Inferior parietal cortex (tissue), 1 donor: Measurements from ENCODE around the gene ZNF688.
A peak's percentile ranks its signal among the peaks of the same experiment; 100 is the strongest.
"Not testable (repeated sequence)": the region's sequence is repeated elsewhere in the genome, so short reads cannot be mapped to it uniquely, and the experiment has no call there.

Experiments used
- DNase-seq: peaks from one replicate; pipeline ENCODE4 v3.0.0-alpha.2; 2016; ENCODE audit errors: extremely low spot score

ZNF688 gene

GRCh38 chr16:30557707-30557956, 13.9 kb downstream of the ZNF688 start:
- no peak for DNase-seq

DNA sequence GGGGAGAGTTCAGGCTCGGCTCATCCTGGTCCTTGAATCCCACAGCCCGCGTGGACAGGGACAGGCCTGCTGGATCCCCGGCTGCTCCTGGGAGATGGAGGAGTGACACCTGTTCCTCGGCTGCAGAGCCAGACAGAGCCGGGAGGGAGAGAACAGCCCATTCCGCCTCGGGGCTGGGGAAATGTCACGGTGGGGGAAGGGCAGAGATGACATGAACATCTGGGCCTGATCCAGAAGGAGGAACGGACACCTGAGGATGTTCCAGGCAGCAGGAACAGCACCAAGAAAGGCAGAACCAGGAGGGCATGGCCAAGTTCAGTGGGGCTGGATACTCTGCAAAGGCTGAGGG, 15.4 kb downstream of the ZNF688 start:
- DNase-seq: no peak

DNA sequence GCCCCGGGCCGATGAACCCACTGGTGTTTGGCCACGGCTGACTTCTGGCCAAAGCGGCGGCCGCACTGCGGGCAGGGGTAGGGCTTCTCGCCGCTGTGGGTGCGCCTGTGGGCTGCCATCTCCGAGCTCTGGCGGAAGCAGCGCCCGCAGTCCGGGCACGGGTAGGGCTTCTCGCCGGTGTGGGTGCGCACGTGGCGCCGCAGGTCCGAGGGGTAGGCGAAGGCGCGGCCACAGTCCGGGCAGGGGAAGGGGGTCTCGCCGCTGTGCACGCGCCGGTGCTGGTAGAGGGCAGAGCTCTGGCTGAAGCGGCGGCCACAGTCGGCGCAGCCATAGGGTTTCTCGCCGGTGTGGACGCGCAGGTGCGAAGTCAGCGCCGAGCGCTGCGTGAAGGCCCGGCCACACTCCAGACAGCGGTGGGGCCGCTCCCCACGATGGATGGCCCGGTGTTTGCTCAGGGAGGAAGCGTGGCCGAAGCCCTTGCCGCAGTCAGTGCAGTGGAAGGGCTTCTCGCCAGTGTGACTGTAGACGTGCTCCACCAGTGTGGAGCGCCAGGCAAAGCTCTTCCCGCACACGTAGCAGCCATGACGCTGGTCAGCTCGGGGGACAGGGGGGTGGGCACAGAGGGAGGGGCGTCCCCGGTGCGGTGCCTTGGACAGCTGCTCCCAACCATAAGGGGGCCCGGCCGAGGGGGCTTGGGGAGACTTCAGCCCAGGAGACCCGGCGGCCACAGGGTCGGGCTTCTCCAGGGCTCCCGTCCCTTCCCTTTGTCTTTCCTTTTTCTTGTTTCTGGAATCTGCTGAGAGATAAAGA, 16.0 kb downstream of the ZNF688 start:
- DNase-seq: no peak

- no peak for DNase-seq
Observed at GRCh38 chr16:30554557-30555314, 16.8 kb downstream of the ZNF688 start.

DNA sequence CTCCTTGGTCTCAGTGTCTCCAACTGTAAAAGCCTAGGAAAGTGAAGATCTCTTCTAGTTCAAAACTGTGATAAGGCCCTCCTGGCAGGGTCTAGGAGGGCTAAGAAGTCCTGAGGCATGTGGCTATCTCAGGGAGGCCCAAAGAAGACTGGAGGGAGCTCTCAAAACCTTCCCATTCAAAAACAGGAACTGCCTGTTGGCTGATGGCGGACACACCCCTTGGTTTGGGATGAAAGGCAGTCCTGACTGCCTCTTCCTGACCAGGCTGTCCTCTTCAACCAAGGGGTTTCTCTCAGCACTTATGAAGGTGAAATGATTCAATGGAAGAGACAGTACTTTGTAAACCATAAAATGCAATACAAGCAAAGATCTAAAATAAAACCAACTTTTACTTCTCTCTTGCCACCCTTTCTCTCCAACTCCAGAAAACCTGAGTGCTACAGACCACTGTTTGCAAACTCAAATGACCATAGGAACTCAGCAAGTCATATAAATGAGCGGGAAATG, 18.1 kb downstream of the ZNF688 start:
- DNase-seq: no peak

- no peak for DNase-seq
Observed at GRCh38 chr16:30552956-30553355, 18.6 kb downstream of the ZNF688 start.

- no peak for DNase-seq
Observed at GRCh38 chr16:30551781-30552180, 19.7 kb downstream of the ZNF688 start.

DNA sequence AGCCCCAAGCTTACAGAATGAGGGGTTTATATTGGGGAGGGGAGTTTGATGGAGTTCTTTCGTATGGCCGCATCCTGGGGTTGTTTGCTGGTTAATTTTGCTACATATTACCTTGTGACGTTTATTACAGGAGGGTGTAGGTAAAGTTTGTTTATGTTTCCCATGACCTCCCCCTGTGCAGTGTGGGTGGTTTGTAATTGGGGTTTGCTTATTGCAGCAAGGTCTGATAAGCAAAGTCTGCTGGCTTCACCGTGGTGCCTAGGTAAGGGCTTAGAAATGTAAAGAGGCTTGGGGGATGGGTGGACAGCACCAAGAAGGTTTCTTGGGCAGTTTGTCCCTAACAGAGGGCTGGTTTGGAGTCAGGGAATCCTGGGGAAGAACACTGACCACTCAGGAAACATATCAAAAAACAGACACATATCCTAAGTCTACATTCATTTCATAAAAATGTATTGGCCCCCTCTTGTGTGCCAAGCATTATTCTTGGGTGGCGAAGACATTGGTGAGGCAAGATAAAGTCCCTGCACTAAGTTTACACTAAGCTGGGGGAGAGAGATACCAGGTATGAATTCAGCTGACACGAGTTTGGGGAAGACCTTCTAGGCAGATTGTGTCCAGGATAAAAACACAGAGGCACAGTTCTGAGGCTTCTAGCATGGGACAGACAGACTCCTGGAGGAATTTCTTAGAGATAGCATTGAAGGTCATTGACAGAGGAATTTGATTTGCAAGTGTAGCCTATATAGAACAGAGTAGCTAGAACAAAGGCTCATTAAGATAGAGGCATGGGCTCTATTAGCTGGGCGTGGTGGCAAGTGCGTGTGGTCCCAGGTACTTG, 22.9 kb downstream of the ZNF688 start:
- DNase-seq: no peak

DNA sequence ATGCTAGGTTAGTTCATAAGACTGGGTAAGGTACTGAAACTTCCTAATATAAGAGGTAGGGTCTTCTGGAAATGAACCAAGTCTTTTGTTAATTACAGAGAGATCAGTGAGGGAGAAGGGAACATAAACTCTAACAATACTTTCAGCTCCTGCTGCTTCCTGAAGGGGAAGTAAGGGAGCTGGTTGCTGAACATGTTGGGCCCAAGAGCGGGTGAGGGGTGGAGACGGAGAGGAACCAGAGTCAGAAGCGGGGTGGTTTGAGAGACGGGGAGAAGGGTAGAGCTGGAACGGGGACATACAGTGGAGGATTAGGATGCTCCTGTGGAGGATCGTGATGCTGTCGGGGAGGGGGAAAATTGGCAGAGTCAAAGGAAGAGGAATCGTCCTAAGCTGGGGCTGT, 25.4 kb downstream of the ZNF688 start:
- no peak for DNase-seq

DNA sequence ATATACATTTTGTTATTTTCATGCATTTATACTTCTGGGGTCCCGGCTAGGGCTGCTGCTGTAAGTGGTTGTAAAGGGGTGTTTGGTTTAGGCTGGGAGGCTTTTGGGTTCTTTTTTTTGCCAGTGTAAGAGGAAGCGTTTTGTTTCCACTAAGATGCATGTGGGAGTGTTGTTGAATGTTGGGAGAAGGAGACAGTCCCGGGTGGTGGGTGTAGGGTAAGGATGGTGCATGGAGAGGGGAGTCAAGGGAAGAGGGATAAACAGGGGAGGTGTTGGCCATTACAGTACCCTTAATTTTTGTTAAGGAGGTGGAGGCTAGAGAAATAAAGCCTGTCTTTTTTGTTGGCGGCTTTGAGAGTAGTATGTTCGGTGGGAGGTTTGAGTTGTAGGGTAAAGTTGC, 28.4 kb downstream of the ZNF688 start:
- DNase-seq: no peak

GRCh38 chr16:30541502-30542329, 29.8 kb downstream of the ZNF688 start:
- DNase-seq: no peak

DNA sequence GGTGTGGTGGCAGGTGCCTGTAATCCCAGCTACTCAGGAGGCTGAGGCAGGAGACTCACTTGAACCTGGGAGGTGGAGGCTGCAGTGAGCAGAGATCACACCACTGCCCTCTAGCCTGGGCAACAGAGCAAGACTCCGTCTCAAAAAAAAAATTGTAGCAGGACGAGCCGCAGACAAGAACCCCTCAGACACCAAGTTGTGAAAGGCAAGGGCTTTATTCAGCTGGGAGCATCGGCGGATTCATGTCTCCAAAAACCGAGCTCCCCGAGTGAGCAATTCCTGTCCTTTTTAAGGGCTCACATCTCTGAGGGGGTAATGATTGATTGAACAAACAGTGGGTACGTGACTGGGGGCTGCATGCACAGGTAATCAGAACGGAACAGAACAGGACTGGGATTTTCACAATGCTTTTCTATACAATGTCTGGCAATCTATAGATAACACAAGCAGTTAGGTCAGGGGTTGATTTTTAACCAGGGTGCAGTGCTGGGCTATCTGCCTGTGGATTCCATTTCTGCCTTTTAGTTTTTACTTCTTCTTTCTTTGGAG, 30.5 kb downstream of the ZNF688 start:
- DNase-seq: not testable (repeated sequence)

DNA sequence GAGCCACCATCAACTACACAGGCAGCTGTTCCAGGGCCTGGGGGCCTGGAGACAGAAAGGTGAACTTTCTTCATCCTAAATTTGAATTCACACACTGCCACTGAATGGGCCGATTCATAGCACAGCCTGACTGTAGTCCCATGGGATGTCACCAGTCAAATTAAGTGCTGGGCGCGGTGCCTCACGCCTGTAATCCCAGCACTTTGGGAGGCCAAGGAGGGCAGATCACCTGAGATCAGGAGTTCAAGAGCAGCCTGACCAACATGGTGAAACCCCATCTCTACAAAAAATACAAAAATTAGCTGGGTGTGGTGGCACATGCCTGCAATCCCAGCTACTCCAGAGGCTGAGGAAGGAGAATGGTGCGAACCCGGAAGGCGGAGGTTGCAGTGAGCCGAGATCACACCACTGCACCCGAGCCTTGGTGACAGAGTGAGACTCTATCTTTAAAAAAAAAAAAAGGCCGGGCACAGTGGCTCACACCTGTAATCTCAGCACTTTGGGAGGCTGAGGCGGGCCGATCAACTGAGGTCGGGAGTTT, 31.5 kb downstream of the ZNF688 start:
- DNase-seq: not testable (repeated sequence)

GRCh38 chr16:30539000-30539964, 32.2 kb downstream of the ZNF688 start:
- no peak for DNase-seq

- not testable (repeated sequence) for DNase-seq
Observed at GRCh38 chr16:30536391-30537024, 35.0 kb downstream of the ZNF688 start.

DNA sequence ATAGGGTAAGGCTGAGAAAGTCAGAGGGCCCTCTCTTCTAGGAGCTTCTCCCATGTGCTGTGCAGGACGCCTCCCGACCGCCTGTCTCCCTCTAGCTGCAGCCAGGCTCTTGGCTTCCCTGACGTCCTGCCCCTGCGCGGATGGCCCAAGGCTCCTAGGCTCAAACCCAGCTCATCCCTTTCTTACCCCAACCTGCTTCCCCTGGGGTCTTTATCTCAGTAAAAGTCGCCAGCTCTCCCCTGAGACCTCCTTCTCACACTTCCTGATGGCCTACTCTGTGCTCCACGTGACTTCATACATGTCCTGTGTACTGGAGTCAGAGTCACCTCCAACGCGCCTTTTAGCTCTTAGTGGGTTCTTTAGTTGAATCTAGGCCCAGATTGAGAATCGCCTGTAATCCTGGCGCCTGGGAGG, 35.7 kb downstream of the ZNF688 start:
- DNase-seq: no peak

- peak; percentile 27 for DNase-seq
Observed at GRCh38 chr16:30535106-30535776, 36.3 kb downstream of the ZNF688 start.

- DNase-seq: peak; percentile 96
Observed at GRCh38 chr16:30534368-30535105, 37.0 kb downstream of the ZNF688 start, which contains the start of gene ZNF747. Gene ZNF747 (minus strand): TSS chr16:30534858. CDS start chr16:30534679, 179 bp downstream.
